CD14-positive monocyte (primary cell): Measurements from ENCODE around the gene TBC1D22A. TPM values are rescaled to one million over a fixed set of nuclear protein-coding genes. Genes with fewer than 3 reads are reported as not detected.
A peak's percentile ranks its signal among the peaks of the same experiment; 100 is the strongest.

Source experiments
- DNase-seq, 3 donors: peaks; one replicate each; pipeline ENCODE4 v3.0.0-alpha.2; 2011 to 2022
- H2AFZ ChIP-seq: 2 replicates; pipeline ENCODE4 v1.6.0; 2012; ENCODE audit warnings: mild to moderate bottlenecking, low read depth, low read length, inconsistent platforms; ENCODE audit not compliant: insufficient read depth, poor library complexity, severe bottlenecking
- H3K27ac ChIP-seq, 2 donors: 1 replicate in 1 of 2; 2 replicates in 1 of 2; pipeline ENCODE4 v1.5.1; 2012 to 2013; ENCODE audit warnings: low read length in 2 of 2, control low read depth in 1 of 2, inconsistent platforms in 1 of 2, low read depth in 1 of 2, mild to moderate bottlenecking in 1 of 2
- H3K27me3 ChIP-seq, 2 donors: one replicate each; pipeline versions ENCODE4 v1.6.0 to v1.6.1; 2011 to 2013; ENCODE audit warnings: low read length in 2 of 2; ENCODE audit not compliant: control insufficient read depth in 2 of 2, insufficient read depth in 2 of 2
- H3K36me3 ChIP-seq, 2 donors: replicated peaks in 1 of 2; 1 replicate in 1 of 2; 2 replicates in 1 of 2; pipeline versions ENCODE4 v1.5.1 to v1.6.1; 2012 to 2013; ENCODE audit warnings: low read length in 2 of 2, control low read depth in 1 of 2, inconsistent platforms in 1 of 2, mild to moderate bottlenecking in 1 of 2; ENCODE audit not compliant: insufficient read depth in 2 of 2, control insufficient read depth in 1 of 2
- H3K4me1 ChIP-seq, 2 donors: 1 replicate in 1 of 2; 2 replicates in 1 of 2; pipeline versions ENCODE4 v1.5.1 to v1.6.1; 2012 to 2013; ENCODE audit warnings: low read length in 2 of 2, control low read depth in 1 of 2, inconsistent platforms in 1 of 2, mild to moderate bottlenecking in 1 of 2, moderate library complexity in 1 of 2; ENCODE audit not compliant: insufficient read depth in 2 of 2, control insufficient read depth in 1 of 2
- H3K4me2 ChIP-seq: replicated peaks from 2 replicates; pipeline ENCODE3; 2012; ENCODE audit warnings: low read length, moderate library complexity, mild to moderate bottlenecking; ENCODE audit not compliant: poor library complexity, severe bottlenecking; ENCODE audit errors: extremely low read depth
- H3K4me3 ChIP-seq, 3 experiments: fragments of 200-600 bp in 1 of 3; sonication (generic) in 1 of 3; replicated peaks in 1 of 3; 1 replicate in 2 of 3; 2 replicates in 1 of 3; pipeline ENCODE4 v1.5.1; 2011 to 2013; ENCODE audit warnings: low read length in 3 of 3, mild to moderate bottlenecking in 3 of 3, control low read depth in 2 of 3, low read depth in 2 of 3, inconsistent platforms in 1 of 3, moderate library complexity in 1 of 3
- H3K79me2 ChIP-seq: 2 replicates; pipeline ENCODE4 v1.6.0; 2012; ENCODE audit warnings: mild to moderate bottlenecking, control low read depth, inconsistent platforms, low read length, moderate library complexity; ENCODE audit not compliant: insufficient read depth
- H3K9ac ChIP-seq: 2 replicates; pipeline ENCODE4 v1.6.0; 2017; ENCODE audit warnings: low read length, mild to moderate bottlenecking; ENCODE audit not compliant: insufficient read depth, poor library complexity, severe bottlenecking
- H3K9me3 ChIP-seq, 2 donors: replicated peaks in 1 of 2; 1 replicate in 1 of 2; 2 replicates in 1 of 2; pipeline versions ENCODE4 v1.5.1 to v1.6.1; 2012 to 2013; ENCODE audit warnings: low read length in 2 of 2, control low read depth in 1 of 2; ENCODE audit not compliant: control insufficient read depth in 1 of 2, insufficient read depth in 1 of 2
- H4K20me1 ChIP-seq: 2 replicates; pipeline ENCODE4 v1.6.0; 2012; ENCODE audit warnings: mild to moderate bottlenecking, low read length, control low read depth, moderate library complexity; ENCODE audit not compliant: insufficient read depth
- H3K27ac Mint-ChIP-seq, 7 donors: one replicate each; pipeline ENCODE4 v1.8.0; 2020; ENCODE audit warnings: mild to moderate bottlenecking in 7 of 7, mixed read lengths in 7 of 7, moderate library complexity in 6 of 7, inconsistent platforms in 2 of 7
- H3K27me3 Mint-ChIP-seq, 3 donors: one replicate each; pipeline ENCODE4 v1.8.0; 2021 to 2022; ENCODE audit warnings: low read depth in 3 of 3, mild to moderate bottlenecking in 3 of 3, mixed read lengths in 3 of 3, moderate library complexity in 3 of 3, inconsistent platforms in 1 of 3
- H3K36me3 Mint-ChIP-seq, 2 donors: one replicate each; pipeline ENCODE4 v1.8.0; 2020; ENCODE audit warnings: mixed read lengths in 2 of 2, inconsistent platforms in 1 of 2, mild to moderate bottlenecking in 1 of 2
- H3K4me1 Mint-ChIP-seq: one replicate; pipeline ENCODE4 v1.8.0; 2020; ENCODE audit warnings: mild to moderate bottlenecking, mixed read lengths
- H3K4me3 Mint-ChIP-seq, 2 donors: one replicate each; pipeline ENCODE4 v1.8.0; 2020; ENCODE audit warnings: mild to moderate bottlenecking in 2 of 2, mixed read lengths in 2 of 2, moderate library complexity in 1 of 2
- H3K9me3 Mint-ChIP-seq, 7 donors: one replicate each; pipeline ENCODE4 v1.8.0; 2020 to 2022; ENCODE audit warnings: mixed read lengths in 7 of 7, mild to moderate bottlenecking in 6 of 7, moderate library complexity in 6 of 7, inconsistent platforms in 2 of 7
- WGBS: methylation state at CpG from one replicate; pipeline ENCODE4 v1.1.5; 2013; ENCODE audit warnings: missing lambda C conversion rate; ENCODE audit not compliant: insufficient coverage; 5-methylcytosine and 5-hydroxymethylcytosine counted together
- intact Hi-C, 2 donors: fragments of 100-400 bp; cut with micrococcal nuclease; formaldehyde crosslinking; loops; one replicate each; pipeline versions ENCODE4 v1.15.0 to v1.15.1; 2023
- polyA plus RNA-seq, 3 donors: library from polyadenylated mRNA; depleted of rRNA in 1 of 3; unstranded in 2 of 3; stranded (reverse) in 1 of 3; fragments of 300-500 nt in 2 of 3; fragments of >200 nt in 1 of 3; fragmentation: Illumina TruSeq in 2 of 3; gene quantifications; 1 replicate in 2 of 3; 2 replicates in 1 of 3; pipeline ENCODE4 v1.2.3, GENCODE V29; 2012 to 2021
- TF ChIP-seq, protein P1 (sequence below): fragments of 200-600 bp; IDR thresholded peaks from one replicate; pipeline ENCODE4 v1.8.0; 2022; ENCODE audit warnings: antibody characterized with exemption, mild to moderate bottlenecking

The TBC1D22A gene
- polyA plus RNA-seq, 3 donors = 25.9 to 36.2 (median 29.5) TPM

DNA sequence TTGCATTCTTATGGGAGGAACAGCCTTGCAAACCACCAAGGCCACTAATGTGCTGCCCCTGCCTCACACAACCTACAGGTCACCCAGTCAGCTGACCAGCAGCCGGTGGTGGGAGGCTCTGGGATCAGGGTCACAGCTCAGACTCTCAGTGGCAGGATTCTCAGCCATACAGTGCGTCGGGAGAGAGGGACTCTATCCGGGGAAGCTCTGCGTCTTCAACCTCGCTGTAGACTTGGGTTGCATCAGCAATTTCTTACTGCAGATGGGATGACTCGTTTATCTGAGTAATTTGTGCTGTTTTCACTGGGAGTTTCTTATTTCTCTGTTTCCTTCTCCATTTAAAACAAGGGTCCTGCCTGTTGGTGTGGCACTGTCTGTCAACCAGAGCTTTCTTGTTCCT, 257.7 kb downstream of the TBC1D22A start:
- Mint-ChIP-seq H3K9me3 (peaks cover 2 to 18% (median 15%) of the 10 kb centered on the region in 7 donors), H3K27me3 (peaks cover 0 to 2% (median 0%) of the 10 kb centered on the region in 3 donors), H3K36me3 (peaks cover 48 to 55% of the 10 kb centered on the region in 2 donors), H3K4me1 (no peaks in the 10 kb centered on the region), H3K27ac (peak overlapping the region in 2 of 7 donors; percentile 34 to 41), H3K4me3 (no peak overlapping the region)
- Histone ChIP-seq H3K4me1 (no peaks in the 10 kb centered on the region), H3K4me2 (no peak overlapping the region), H3K27me3 (no peaks in the 10 kb centered on the region), H2AFZ (no peak overlapping the region), H3K4me3 (no peak overlapping the region), H3K79me2 (no peaks in the 10 kb centered on the region), H3K36me3 (peaks cover 5 to 43% of the 10 kb centered on the region in 2 donors), H3K9ac (no peak overlapping the region), H3K27ac (no peak overlapping the region), H4K20me1 (peaks cover 90% of the 10 kb centered on the region), H3K9me3 (peaks cover 0 to 15% of the 10 kb centered on the region in 2 donors)
- TF ChIP-seq, protein P1, sequence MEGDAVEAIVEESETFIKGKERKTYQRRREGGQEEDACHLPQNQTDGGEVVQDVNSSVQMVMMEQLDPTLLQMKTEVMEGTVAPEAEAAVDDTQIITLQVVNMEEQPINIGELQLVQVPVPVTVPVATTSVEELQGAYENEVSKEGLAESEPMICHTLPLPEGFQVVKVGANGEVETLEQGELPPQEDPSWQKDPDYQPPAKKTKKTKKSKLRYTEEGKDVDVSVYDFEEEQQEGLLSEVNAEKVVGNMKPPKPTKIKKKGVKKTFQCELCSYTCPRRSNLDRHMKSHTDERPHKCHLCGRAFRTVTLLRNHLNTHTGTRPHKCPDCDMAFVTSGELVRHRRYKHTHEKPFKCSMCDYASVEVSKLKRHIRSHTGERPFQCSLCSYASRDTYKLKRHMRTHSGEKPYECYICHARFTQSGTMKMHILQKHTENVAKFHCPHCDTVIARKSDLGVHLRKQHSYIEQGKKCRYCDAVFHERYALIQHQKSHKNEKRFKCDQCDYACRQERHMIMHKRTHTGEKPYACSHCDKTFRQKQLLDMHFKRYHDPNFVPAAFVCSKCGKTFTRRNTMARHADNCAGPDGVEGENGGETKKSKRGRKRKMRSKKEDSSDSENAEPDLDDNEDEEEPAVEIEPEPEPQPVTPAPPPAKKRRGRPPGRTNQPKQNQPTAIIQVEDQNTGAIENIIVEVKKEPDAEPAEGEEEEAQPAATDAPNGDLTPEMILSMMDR = no peak
- WGBS = no CpG with 5 or more reads among the region's 7 CpGs
- no peak for DNase-seq
- intact Hi-C loops = no loop called here

DNA sequence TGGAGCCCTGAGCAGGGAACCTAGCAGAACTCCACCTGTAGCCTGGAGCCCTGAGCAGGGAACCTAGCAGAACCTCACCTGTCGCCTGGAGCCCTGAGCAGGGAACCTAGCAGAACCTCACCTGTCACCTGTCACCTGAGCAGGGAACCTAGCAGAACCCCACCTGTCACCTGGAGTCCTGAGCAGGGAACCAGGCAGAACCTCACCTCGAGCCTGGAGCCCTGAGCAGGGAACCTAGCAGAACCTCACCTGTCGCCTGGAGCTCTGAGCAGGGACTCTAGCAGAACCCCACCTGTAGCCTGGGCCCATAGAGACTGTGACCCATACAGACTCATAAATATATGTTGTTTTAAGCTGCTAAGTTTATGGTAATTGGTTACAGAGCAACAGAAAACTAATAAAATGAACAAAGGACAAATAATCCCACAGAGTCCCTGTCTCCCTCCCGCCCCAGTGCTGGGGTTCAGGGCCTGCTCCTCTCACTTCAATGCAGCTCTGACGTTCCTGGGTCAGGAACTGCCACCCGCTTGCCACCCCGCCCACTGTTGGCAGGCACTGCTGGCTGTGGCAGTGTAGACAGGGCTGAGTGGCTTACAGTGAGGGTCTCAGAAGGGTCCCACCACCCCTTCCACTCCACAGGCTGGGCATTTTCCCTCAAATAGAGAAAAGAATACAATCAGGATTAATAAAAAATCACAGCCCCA, 259.1 kb downstream of the TBC1D22A start:
- Histone ChIP-seq H3K27me3 (no peaks in the 10 kb centered on the region), H2AFZ (no peak overlapping the region), H3K4me2 (no peak overlapping the region), H3K79me2 (no peaks in the 10 kb centered on the region), H3K36me3 (peaks cover under 1 to 34% of the 10 kb centered on the region in 2 donors), H3K9me3 (peaks cover 0 to 15% of the 10 kb centered on the region in 2 donors), H3K9ac (no peak overlapping the region), H3K4me3 (no peak overlapping the region), H3K4me1 (no peaks in the 10 kb centered on the region), H3K27ac (no peak overlapping the region), H4K20me1 (peaks cover 83% of the 10 kb centered on the region)
- TF ChIP-seq, protein P1 = no peak
- DNase-seq = no peak
- no peak overlapping the region for H3K4me3 Mint-ChIP-seq
- H3K27ac Mint-ChIP-seq = no peak overlapping the region
- H3K36me3 Mint-ChIP-seq = peaks cover 38 to 41% of the 10 kb centered on the region in 2 donors
- H3K27me3 Mint-ChIP-seq = peaks cover 0 to 2% (median 0%) of the 10 kb centered on the region in 3 donors
- intact Hi-C loops = no loop called here
- peaks cover 2 to 15% (median 11%) of the 10 kb centered on the region in 7 donors for H3K9me3 Mint-ChIP-seq
- WGBS = 100% methylated on average over 1 of the region's 7 CpGs
- H3K4me1 Mint-ChIP-seq = no peaks in the 10 kb centered on the region
